IMR-90 (cell line): ENCODE data around the gene HOXC5.

ENCODE experiments used
- BHLHE40 ChIP-seq: fragments of 150-350 bp; IDR thresholded peaks from 2 replicates; pipeline ENCODE4 v1.6.1; 2016; ENCODE audit warnings: mild to moderate bottlenecking, low read depth, low read length
- CTCF ChIP-seq: conservative IDR thresholded peaks from 2 replicates; pipeline ENCODE4 v1.5.1; 2012; ENCODE audit warnings: mild to moderate bottlenecking, low read depth, low read length, improper control_type of control experiment
- FOS ChIP-seq: fragments of 150-350 bp; IDR thresholded peaks from 2 replicates; pipeline ENCODE4 v1.6.1; 2016; ENCODE audit warnings: low read depth, low read length
- RAD21 ChIP-seq: IDR thresholded peaks from 2 replicates; pipeline ENCODE4 v1.6.1; 2012; ENCODE audit warnings: low read length, improper control_type of control experiment
- RFX5 ChIP-seq: IDR thresholded peaks from 2 replicates; pipeline ENCODE4 v1.8.0; 2012; ENCODE audit warnings: low read depth, mild to moderate bottlenecking, low read length, moderate library complexity

DNA sequence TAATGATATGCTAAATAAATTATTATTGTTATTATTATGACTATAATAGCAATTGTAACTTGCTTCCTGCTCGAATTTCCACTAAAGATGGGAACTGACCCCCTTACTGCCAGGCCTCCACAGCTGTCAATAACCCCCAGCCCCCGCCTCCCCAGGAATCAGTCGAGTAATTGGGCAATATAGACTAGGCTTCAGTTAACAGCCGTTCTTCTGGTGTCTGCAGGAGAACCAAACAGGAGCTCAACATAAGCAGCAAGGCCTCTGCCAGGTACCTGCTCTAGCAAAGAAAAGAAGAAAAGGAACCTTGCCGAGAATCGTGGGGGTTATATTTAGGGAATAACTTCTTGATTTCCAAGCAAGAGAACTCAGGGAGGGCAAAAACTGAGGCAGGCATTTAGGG lies 42.6 kb downstream of the HOXC5 start:
- TF ChIP-seq BHLHE40 (no peak), CTCF (no peak), RFX5 (no peak), RAD21 (no peak), FOS (no peak)
